ENCODE measurements around the gene TPSD1.
"Not testable (repeated sequence)": the region's sequence is repeated elsewhere in the genome, so short reads cannot be mapped to it uniquely, and the experiment has no call there.

Gene TPSD1

GRCh38 chr16:1283996-1284616 is 28.2 kb downstream of the TPSD1 start:
- no peak for DNase-seq

DNA sequence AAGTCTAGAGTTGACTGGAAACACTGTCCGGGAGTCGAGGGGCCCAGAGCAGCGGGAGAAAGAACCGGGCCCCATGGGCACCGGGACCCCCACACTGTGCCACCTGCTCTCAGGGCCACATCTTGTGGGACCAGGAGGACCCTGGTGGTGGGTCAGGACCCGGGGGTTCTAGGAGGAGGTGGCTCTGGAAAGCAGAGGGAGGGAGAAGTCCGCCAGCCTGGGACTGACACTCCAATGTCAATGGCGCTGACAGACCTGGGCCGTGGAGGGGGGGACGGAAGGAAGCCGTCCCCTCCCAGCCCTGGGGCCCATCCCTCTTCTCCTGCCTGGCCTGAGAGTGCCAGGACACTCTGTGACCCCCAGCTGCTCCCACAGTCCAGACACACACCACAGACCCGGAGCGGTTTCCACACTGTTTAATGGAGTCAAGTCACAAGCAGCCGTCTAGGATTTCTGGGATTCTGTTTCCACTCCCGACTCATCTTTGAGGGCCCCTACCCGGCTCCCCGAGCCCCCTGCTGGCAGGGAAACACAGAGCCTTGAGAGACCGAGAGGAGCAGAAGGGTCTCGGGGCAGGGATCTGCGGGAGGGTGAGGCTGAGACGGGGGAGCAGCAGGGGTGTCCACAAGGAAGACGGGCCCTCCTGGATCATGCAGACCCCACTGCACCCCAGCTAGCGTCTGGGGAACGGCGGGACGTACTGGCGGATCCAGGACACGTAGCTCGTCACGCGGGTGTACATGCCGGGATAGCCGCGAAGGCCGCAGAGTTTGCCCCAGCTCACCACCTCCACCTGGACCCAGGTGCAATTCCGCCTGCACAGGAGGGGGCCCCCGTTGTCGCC is 30.0 kb downstream of the TPSD1 start:
- DNase-seq: no peak

DNA sequence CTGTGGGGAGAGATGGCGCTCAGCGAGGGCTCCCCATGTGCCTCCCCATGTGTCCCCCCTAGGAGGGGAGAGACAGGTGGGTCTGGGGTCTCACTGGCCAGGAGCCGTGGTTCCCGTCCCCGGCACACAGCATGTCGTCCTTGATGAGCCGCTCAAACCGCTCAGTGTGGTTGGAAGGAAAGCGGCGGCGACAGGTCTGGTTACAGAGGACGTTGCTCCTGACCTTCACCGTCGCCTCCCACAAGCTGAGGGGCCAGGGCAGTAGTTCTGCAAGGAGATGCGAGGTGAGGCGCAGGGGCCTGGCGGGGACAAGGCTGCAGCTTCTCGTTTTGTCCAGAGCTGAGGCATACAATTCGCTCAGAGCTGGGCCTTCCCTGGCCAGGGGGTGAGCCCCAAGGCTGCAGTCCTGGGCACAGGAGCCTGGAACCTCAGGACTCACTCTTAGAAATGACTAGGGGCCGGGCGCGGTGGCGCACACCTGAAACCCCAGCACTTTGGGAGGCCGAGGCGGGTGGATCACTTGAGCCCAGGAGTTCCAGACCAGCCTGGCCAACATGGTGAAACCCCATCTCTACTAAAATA is 30.7 kb downstream of the TPSD1 start:
- DNase-seq: no peak

GRCh38 chr16:1287982-1288670 is 32.3 kb downstream of the TPSD1 start:
- no peak for DNase-seq

- peak; percentile 41 for DNase-seq
Measured at GRCh38 chr16:1288813-1289476, 33.1 kb downstream of the TPSD1 start.

- DNase-seq: no peak
Measured at GRCh38 chr16:1289477-1289866, 33.6 kb downstream of the TPSD1 start.

- DNase-seq: no peak
Measured at GRCh38 chr16:1290063-1290501, 34.2 kb downstream of the TPSD1 start.

- DNase-seq: no peak
Measured at GRCh38 chr16:1290860-1291575, 35.1 kb downstream of the TPSD1 start.

GRCh38 chr16:1291576-1291974 is 35.7 kb downstream of the TPSD1 start:
- no peak for DNase-seq

GRCh38 chr16:1292208-1292607 is 36.3 kb downstream of the TPSD1 start:
- not testable (repeated sequence) for DNase-seq

DNA sequence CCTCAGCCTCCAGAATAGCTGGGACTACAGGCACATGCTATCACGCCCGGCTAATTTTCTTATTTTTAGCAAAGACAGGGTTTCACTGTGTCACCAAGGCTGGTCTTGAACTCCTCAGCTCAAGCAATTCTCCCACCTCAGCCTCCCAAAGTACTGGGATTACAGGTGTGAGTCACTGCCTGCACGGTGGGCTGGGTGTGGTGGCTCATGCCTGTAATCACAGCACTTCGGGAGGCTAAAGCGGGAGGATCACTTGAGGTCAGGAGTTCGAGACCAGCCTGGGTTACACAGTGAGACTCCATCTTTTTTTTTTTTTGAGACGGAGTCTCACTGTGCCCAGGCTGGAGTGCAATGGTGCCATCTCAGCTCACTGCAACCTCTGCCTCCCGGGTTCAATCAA is 36.9 kb downstream of the TPSD1 start:
- DNase-seq: not testable (repeated sequence)

DNA sequence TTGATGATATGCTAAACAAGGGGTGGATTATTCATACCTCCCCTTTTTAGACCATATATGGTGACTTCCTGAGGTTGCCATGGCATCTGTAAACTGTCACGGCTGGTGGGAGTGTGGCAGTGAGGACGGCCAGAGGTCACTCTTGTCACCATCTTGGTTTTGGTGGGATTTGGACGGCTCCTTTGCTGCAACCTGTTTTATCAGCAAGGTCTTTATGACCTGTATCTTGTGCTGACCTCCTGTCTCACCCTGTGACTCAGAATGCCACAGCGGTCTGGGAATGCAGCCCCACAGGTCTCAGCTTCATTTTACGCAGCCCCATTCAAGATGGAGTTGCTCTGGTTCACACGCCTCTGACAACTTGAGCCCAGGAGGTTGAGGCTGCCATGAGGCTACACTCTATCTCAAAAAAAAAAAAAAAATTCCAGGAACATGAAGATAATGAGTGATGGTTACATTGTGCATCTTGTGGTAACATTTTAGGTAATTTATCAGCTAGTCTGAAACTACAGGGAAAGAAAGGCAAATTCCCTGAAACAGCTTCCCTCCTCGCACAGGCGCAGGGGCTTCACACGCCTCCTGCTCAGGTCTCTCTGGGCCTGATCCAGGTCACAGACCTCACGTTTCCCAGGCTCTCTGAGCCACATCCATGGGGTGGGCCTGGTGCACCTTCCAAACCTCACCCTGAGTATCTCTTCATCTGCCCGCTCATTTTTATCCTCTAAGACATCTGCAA is 38.2 kb downstream of the TPSD1 start:
- DNase-seq: no peak

DNA sequence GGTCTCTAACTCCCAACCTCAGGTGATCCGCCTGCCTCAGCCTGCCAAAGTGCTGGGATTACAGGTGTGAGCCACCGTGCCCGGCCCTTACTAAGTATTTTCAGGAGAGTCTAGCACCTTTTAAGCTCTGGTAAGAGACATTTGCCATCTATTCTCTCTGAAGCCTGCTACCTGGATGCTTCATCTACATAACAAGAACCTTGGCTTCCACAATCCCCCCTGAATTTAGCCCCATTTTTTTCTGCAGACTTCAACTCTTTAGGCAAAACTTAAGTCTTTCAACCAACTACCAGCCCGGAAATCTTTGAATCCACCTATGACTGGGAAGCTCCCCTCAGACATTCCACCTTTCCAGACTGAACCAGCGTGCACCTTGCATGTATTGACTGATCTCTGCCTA is 39.6 kb downstream of the TPSD1 start:
- DNase-seq: no peak

GRCh38 chr16:1296688-1297017 is 40.8 kb downstream of the TPSD1 start:
- DNase-seq: not testable (repeated sequence)

DNA sequence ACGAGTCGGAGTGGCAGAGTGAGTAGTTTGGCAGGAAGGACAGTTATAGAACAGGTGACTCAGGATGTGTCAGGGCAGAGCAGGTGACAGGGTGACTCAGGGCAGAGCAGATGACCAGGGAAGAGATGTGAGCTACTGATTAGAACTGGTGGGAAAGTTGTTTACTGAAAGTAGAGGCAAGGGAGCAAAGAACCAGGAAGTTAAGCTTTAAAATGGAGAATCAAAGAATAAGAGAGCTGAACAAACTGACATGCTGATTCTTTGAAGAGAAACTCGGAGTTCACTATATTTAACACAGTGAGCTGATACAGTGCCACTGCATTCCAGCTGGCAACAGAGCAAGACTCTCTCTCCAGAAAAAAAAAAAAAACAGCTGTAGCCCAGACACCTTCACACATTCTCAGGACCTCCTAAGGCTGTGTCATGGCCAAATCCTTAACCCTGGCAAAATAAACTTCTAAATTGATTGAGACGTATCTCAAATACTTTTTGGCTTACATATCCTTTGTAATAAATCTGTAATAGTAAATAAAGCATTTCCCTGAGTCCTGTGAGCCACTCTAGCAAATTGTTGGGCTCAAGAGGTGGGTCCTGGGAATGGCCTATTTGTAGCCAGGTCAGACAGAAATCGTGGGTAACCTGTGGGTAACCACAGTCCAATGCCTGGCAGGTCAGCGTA is 41.3 kb downstream of the TPSD1 start:
- DNase-seq: no peak

DNA sequence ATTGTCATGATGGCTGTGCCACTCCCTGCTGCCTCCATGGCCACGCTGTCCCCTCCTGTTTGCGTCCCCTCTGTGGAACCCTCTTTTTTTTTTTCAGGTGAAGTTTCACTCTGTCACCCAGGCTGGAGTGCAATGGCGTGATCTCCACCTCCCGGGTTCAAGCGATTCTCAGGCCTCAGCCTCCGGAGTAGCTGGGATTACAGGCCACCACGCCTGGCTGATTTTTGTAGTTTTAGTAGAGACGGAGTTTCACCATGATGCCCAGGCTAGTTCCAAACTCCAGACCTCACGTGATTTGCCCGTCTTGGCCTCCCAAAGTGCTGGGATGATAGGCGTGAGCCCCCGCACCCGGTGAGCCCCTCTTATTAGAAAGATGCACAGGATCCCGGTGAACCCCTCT is 42.5 kb downstream of the TPSD1 start:
- DNase-seq: no peak

DNA sequence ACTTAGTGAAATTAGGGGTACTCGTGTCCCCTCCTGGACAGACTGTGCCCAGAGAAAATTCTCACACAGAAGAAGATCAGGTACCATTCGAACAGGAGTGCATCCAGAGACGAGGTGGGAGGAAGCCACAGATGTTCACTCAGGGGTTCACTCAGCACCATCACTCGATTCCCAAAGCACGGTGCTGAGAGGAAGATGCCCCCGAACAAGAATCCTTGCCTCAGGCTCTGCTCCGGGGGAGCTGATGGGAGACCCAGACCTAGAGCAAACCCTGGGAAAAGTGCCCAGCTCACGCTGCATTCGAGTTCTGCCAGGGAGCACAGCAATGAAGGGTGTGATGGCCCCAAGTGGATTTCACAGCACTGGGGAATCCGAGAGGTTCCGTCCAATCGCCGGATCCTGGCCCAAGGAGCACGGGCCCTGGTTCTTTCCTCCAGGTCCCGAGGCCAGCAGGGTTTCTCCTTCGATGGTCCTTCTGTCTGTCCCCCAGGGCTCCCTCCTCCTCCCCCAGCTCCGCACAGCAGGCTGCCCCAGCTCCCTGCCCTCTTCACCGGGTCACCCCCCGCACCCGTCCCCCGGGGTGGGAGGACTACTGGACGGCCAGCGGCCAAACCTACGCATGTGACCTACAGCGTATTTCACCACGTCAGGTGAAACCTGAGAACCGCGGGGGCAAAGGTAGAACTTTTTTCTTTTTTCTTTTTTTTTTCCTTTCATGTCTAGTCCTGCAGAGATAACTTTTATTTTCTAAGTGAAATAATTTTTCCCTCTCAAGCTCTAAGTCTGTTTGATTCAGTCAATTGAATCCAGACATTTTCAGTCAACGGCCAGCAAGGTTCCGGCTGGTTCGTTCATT is 43.4 kb downstream of the TPSD1 start:
- DNase-seq: no peak

DNA sequence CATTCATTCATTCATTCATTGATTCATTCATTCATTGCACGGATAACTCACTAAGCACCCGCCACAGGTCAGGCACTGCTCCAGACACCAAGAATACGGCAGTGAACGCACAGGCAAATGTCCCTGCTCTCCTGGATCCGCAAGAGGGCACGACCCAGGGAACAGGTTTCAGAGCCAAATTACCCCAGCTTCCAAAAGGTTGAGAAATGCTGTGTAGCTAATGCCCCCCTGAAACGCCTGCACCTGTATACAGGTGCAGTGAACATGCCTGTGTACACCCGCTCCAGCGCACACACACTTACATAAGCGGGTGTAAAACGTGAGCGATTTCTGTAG is 44.0 kb downstream of the TPSD1 start:
- DNase-seq: no peak

DNA sequence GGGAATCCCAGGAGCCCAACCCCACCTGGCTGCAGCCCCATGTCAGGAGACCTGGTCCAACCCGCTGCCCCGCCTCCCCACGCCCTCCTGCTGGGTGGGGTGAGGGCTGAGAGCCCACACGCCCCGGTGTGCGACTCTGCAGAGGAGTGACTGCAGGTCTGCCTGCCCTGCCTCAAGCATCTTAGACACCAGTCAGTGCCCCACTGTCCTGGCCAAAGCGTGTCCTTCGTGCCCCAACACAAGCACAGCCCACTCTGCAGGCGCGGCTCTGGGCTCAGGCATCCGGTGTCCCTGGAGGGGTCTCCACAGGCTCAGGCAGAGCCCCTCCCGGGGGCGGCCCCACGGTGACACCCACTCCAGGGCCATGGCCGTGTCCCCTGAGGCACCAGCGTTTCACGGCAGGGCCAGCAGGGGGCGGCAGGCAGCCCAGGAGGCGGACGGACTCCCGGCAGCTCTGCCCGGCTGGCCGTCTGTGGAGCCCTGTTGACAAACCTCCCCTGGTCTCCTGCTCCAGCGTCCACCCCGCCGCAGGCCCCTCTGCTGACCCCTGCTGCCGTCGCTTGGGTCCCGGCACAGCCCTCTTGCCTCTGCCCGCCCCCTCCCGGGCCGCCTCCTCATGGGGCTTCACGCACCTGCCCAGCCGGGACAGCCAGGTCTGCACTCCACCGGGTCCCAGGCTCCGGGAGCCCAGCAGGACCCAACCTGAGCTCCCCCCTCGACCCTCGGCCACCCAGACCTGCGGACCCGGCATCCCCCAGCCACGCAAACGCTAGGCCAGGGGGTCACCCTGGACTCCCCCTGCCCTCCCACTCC is 45.0 kb downstream of the TPSD1 start:
- peak; percentile 75 for DNase-seq

Measured in activated naive CD4-positive, alpha-beta T cell treated with anti-CD3 and anti-CD28 coated beads, Interleukin-2, amount 50 U/mL, for 16 hours (primary cell).